K562 (cell line): ENCODE measurements around the gene KRT82. TPM values are rescaled to one million over a fixed set of nuclear protein-coding genes. Genes with fewer than 3 reads are reported as not detected.

Experiments
- ATAC-seq: fragments of 200-7000 bp; cut with Tn5 transposase; 3 replicates; pipeline ENCODE4 v1.9.1; 2020; ENCODE audit warnings: moderate library complexity
- BruUV-seq: library from RNA; stranded (reverse); fragments of 400-500 nt; replicated peaks from 2 replicates; lab custom pipeline; 2021; lab: Mats Ljungman, UMichigan
- CTCF ChIA-PET: fragments of 300-600 bp; formaldehyde crosslinking; extraction: SDS; loops from one replicate; lab custom pipeline; 2021; ENCODE audit warnings: low intra/inter-chr PET ratio; lab: Yijun Ruan, JAX
- POLR2A ChIA-PET: fragments of 300-600, 350-650 bp; sonication (Branson Sonifier 250); formaldehyde crosslinking; extraction: SDS; loops from one replicate; lab custom pipeline; 2021; ENCODE audit warnings: antibody characterized with exemption, inconsistent platforms; lab: Yijun Ruan, JAX
- DNase-seq, 4 experiments: peaks; one replicate each; pipeline versions ENCODE4 v3.0.0 to v3.0.0-alpha.2; 2011 to 2018; ENCODE audit warnings: low spot score in 3 of 4, mixed read lengths in 3 of 4; ENCODE audit errors: extremely low read depth in 1 of 4
- FAIRE-seq: peaks from 2 replicates; lab custom pipeline; 2011; peaks lifted over from hg19 to GRCh38; lab: Jason Lieb, UNC
- H2AFZ ChIP-seq: 2 replicates; pipeline ENCODE4 v1.6.0; 2011; ENCODE audit warnings: low read depth, low read length, control low read depth, inconsistent platforms
- H3K27ac ChIP-seq: fragments of 200-600 bp; 3 replicates; pipeline ENCODE4 v1.8.0; 2011; ENCODE audit warnings: low read depth, mild to moderate bottlenecking, control low read depth, inconsistent platforms, low read length, moderate library complexity, mixed read lengths; ENCODE audit errors: extremely low read depth
- H3K27me3 ChIP-seq, 2 experiments: fragments of 300-600 bp in 1 of 2; 2 replicates in 1 of 2; 3 replicates in 1 of 2; pipeline versions ENCODE4 v1.6.0 to v1.8.0; 2011; ENCODE audit warnings: inconsistent platforms in 2 of 2, low read length in 2 of 2, mild to moderate bottlenecking in 1 of 2, mixed read lengths in 1 of 2, moderate library complexity in 1 of 2; ENCODE audit not compliant: control insufficient read depth in 2 of 2, insufficient read depth in 2 of 2
- H3K36me3 ChIP-seq: fragments of 300-600 bp; 3 replicates; pipeline ENCODE4 v1.8.0; 2011; ENCODE audit warnings: mild to moderate bottlenecking, low read length, inconsistent platforms; ENCODE audit not compliant: control insufficient read depth, insufficient read depth
- H3K4me1 ChIP-seq, 2 experiments: fragments of 200-600 bp in 1 of 2; replicated peaks in 1 of 2; 2 replicates in 1 of 2; 3 replicates in 1 of 2; pipeline versions ENCODE4 v1.5.1 to v1.8.0; 2011; ENCODE audit warnings: inconsistent platforms in 2 of 2, low read length in 2 of 2, mild to moderate bottlenecking in 1 of 2, mixed read lengths in 1 of 2, moderate library complexity in 1 of 2; ENCODE audit not compliant: control insufficient read depth in 2 of 2, insufficient read depth in 2 of 2
- H3K4me2 ChIP-seq: 2 replicates; pipeline ENCODE4 v1.6.1; 2011; ENCODE audit warnings: low read length, control low read depth, inconsistent platforms, mixed read lengths; ENCODE audit not compliant: insufficient read depth
- H3K4me3 ChIP-seq: fragments of 200-600 bp; sonication (generic), shearing (Covaris generic); 2 replicates; pipeline ENCODE4 v1.5.1; 2016; ENCODE audit warnings: control low read depth, inconsistent platforms
- H3K79me2 ChIP-seq: fragments of 200-600 bp; 3 replicates; pipeline ENCODE4 v1.8.0; 2011; ENCODE audit warnings: low read length, inconsistent platforms; ENCODE audit not compliant: control insufficient read depth, insufficient read depth
- H3K9ac ChIP-seq, 2 experiments: 2 replicates each; pipeline versions ENCODE4 v1.6.0 to v1.6.1; 2011; ENCODE audit warnings: low read depth in 2 of 2, low read length in 2 of 2, control low read depth in 1 of 2, inconsistent platforms in 1 of 2, mild to moderate bottlenecking in 1 of 2, mixed read lengths in 1 of 2; ENCODE audit not compliant: insufficient read depth in 1 of 2
- H3K9me1 ChIP-seq: one replicate; pipeline ENCODE4 v1.6.0; 2011; ENCODE audit warnings: inconsistent platforms, mild to moderate bottlenecking, low read length, moderate library complexity; ENCODE audit not compliant: control insufficient read depth, insufficient read depth
- H3K9me3 ChIP-seq: replicated peaks from 2 replicates; pipeline ENCODE4 v1.5.1; 2011; ENCODE audit warnings: low read depth, low read length, inconsistent platforms; ENCODE audit not compliant: control insufficient read depth, insufficient read depth
- H4K20me1 ChIP-seq: replicated peaks from 2 replicates; pipeline ENCODE4 v1.6.1; 2011; ENCODE audit warnings: low read length, inconsistent platforms, mixed read lengths; ENCODE audit not compliant: control insufficient read depth, insufficient read depth
- FOSL1 ChIP-seq: fragments of 200-800 bp; sonication (Bioruptor generic); conservative IDR thresholded peaks from 2 replicates; pipeline ENCODE4 v1.6.1; 2016; ENCODE audit warnings: missing genetic modification characterization, missing compliant biosample characterization
- MTA1 ChIP-seq: fragments of 450-650 bp; IDR thresholded peaks from 2 replicates; pipeline ENCODE4 v1.6.1; 2017; ENCODE audit warnings: borderline replicate concordance
- SPI1 ChIP-seq: IDR thresholded peaks from 2 replicates; pipeline ENCODE4 v1.6.1; 2011; ENCODE audit warnings: low read depth, low read length, control low read depth, borderline replicate concordance
- TCF3 ChIP-seq: sonication (generic); formaldehyde crosslinking; IDR thresholded peaks from 2 replicates; pipeline ENCODE4 v1.4.0; 2020; ENCODE audit warnings: mild to moderate bottlenecking, missing genetic modification reagents
- TGIF2 ChIP-seq: sonication (generic); formaldehyde crosslinking; IDR thresholded peaks from 2 replicates; pipeline ENCODE4 v1.8.1; 2022; ENCODE audit warnings: mild to moderate bottlenecking, missing genetic modification reagents, moderate library complexity
- VEZF1 ChIP-seq: fragments of 200-800 bp; sonication (Bioruptor generic); IDR thresholded peaks from 2 replicates; pipeline ENCODE4 v1.6.1; 2017; ENCODE audit warnings: missing genetic modification characterization, missing compliant biosample characterization
- WGBS: fragments of 100-300 bp; shearing (Covaris generic); methylation state at CpG from one replicate; pipeline ENCODE4 v1.1.6; 2016; ENCODE audit warnings: low coverage, mixed read lengths; ENCODE audit not compliant: insufficient coverage; ENCODE audit errors: missing lambda C conversion rate; 5-methylcytosine and 5-hydroxymethylcytosine counted together
- in situ Hi-C: fragments of 300-500 bp; cut with MboI; formaldehyde crosslinking; loops from 4 replicates; pipeline ENCODE4 v1.15.0; 2018; ENCODE audit warnings: inconsistent platforms, mixed read lengths
- intact Hi-C: fragments of 100-400 bp; cut with micrococcal nuclease; formaldehyde crosslinking; loops from 2 replicates; pipeline ENCODE4 v1.14.2; 2022
- polyA plus RNA-seq, 8 experiments: library from polyadenylated mRNA; depleted of rRNA in 4 of 8; stranded (reverse) in 5 of 8; unstranded in 3 of 8; fragments of >200 nt; fragmentation: Nextera tagmentation in 2 of 8; fragmentation: Illumina TruSeq in 1 of 8; extraction: Ambion mirVana in 2 of 8; extraction: Trizol in 1 of 8; gene quantifications; 2 replicates each; pipeline versions ENCODE4 v1.2.1 to v1.2.3, GENCODE V29; 2011 to 2014; ENCODE audit warnings: inconsistent platforms in 1 of 8, missing spikeins in 1 of 8
- total RNA-seq, 7 experiments: library from RNA; depleted of rRNA in 6 of 7; stranded (reverse); fragments of >200 nt in 6 of 7; fragmentation: Illumina TruSeq in 2 of 7; extraction: Trizol in 2 of 7; gene quantifications; 2 replicates each; pipeline versions ENCODE4 v1.2.1 to v1.2.3, GENCODE V29; 2011 to 2021; ENCODE audit warnings: low replicate concordance in 1 of 7
- TF ChIP-seq, protein P1 (sequence below): fragments of 150-350 bp; conservative IDR thresholded peaks from 2 replicates; pipeline ENCODE4 v1.6.1; 2014; ENCODE audit warnings: low read length
- TF ChIP-seq, protein P2 (sequence below): fragments of 250-450 bp; sonication (Bioruptor Pico); IDR thresholded peaks from 2 replicates; pipeline ENCODE4 v1.5.0; 2021; ENCODE audit warnings: mild to moderate bottlenecking, borderline replicate concordance

KRT82 gene
- total and polyA plus RNA-seq, 9 of the 15 experiments (the other 6 are each of a cell fraction or from before 2014, with no cell fraction given): not detected

DNA sequence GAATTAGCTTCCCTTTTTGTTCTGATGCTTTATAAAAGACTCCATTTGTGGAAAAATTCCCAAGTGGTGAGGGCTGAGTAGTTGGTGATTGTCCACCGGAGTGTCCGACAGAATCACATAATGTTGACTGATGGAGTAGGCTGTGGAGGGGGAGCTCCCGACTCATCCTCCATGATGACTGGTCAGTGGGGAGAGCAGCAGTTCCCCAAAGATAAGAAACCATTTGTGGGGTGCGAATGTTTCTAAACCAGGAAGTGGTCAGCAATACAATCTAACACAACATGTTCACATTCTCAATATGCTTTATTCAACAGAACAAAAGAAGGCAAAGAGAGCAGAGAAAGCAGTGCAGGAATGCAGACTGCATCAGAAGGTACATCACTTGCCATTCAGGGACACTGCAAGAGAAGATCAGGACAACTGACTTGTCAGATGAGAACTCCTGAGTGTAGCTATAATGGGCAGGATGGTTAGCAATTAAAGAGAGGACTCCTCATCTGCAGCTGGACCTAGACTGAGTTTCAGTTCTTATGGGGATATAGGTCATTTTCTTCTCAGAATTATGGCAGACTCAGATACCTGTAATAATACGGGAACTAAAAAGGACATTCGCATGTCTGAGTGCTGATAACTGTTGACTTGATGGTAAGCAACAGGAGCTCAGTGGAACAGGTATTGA lies 40.4 kb upstream of the KRT82 start:
- under 1% methylated on average over 6 of the region's 6 CpGs for WGBS
- Histone ChIP-seq H3K36me3 (no peaks in the 10 kb centered on the region), H3K4me2 (no peak overlapping the region), H2AFZ (no peak overlapping the region), H3K9me3 (no peaks in the 10 kb centered on the region), H3K4me1 (no peaks in the 10 kb centered on the region), H3K27ac (no peak overlapping the region), H3K9me1 (no peaks in the 10 kb centered on the region), H3K4me3 (no peak overlapping the region), H3K79me2 (no peaks in the 10 kb centered on the region), H3K9ac (no peak overlapping the region), H3K27me3 (peaks cover 2 to 34% of the 10 kb centered on the region in 2 experiments; a peak in 2 of 5 replicates), H4K20me1 (no peaks in the 10 kb centered on the region; the same call in 1 of the 2 replicates)
- in situ Hi-C loops: no loop called here
- ChIA-PET POLR2A (interaction anchor here (0.7 kb wide), 1 partner anchor 253 kb away, joined by 3 read pairs; no protein-coding TSS in a partner anchor), CTCF (no interaction called here)
- no peak for DNase-seq
- no TSS peak for BruUV-seq
- no peak for FAIRE-seq
- intact Hi-C loops: no loop called here
- no peak for ATAC-seq
- TF ChIP-seq, protein P1, sequence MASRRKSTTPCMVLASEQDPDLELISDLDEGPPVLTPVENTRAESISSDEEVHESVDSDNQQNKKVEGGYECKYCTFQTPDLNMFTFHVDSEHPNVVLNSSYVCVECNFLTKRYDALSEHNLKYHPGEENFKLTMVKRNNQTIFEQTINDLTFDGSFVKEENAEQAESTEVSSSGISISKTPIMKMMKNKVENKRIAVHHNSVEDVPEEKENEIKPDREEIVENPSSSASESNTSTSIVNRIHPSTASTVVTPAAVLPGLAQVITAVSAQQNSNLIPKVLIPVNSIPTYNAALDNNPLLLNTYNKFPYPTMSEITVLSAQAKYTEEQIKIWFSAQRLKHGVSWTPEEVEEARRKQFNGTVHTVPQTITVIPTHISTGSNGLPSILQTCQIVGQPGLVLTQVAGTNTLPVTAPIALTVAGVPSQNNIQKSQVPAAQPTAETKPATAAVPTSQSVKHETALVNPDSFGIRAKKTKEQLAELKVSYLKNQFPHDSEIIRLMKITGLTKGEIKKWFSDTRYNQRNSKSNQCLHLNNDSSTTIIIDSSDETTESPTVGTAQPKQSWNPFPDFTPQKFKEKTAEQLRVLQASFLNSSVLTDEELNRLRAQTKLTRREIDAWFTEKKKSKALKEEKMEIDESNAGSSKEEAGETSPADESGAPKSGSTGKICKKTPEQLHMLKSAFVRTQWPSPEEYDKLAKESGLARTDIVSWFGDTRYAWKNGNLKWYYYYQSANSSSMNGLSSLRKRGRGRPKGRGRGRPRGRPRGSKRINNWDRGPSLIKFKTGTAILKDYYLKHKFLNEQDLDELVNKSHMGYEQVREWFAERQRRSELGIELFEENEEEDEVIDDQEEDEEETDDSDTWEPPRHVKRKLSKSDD: no peak
- TF ChIP-seq SPI1: 0 out of 2 replicates have a peak, but pooled peaks have one; percentile 9
- TF ChIP-seq, protein P2, sequence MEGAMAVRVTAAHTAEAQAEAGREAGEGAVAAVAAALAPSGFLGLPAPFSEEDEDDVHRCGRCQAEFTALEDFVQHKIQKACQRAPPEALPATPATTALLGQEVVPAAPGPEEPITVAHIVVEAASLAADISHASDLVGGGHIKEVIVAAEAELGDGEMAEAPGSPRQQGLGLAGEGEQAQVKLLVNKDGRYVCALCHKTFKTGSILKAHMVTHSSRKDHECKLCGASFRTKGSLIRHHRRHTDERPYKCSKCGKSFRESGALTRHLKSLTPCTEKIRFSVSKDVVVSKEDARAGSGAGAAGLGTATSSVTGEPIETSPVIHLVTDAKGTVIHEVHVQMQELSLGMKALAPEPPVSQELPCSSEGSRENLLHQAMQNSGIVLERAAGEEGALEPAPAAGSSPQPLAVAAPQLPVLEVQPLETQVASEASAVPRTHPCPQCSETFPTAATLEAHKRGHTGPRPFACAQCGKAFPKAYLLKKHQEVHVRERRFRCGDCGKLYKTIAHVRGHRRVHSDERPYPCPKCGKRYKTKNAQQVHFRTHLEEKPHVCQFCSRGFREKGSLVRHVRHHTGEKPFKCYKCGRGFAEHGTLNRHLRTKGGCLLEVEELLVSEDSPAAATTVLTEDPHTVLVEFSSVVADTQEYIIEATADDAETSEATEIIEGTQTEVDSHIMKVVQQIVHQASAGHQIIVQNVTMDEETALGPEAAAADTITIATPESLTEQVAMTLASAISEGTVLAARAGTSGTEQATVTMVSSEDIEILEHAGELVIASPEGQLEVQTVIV (CRISPR knock-in tag): no peak
- TF ChIP-seq TCF3: peak; percentile 45; the same call in 1 of the 2 replicates
- no peak for TF ChIP-seq MTA1
- TF ChIP-seq FOSL1 (tag): 0 out of 2 replicates have a peak, but pooled peaks have one; percentile 25
- TF ChIP-seq TGIF2 (CRISPR knock-in tag): no peak
- peak; percentile 55; the same call in 1 of the 2 replicates for TF ChIP-seq VEZF1
